Activated naive CD8-positive, alpha-beta T cell treated with anti-CD3 and anti-CD28 coated beads for 36 hours (primary cell): Measurements from ENCODE around the gene DCC. TPM values are rescaled to one million over a fixed set of nuclear protein-coding genes. Genes with fewer than 3 reads are reported as not detected.

Source experiments
- DNase-seq: peaks from one replicate; pipeline ENCODE4 v3.0.0; 2021
- H3K27ac Mint-ChIP-seq: one replicate; pipeline ENCODE4 v1.8.0; 2022; ENCODE audit warnings: mild to moderate bottlenecking, moderate library complexity, mixed read lengths
- H3K27me3 Mint-ChIP-seq: one replicate; pipeline ENCODE4 v1.8.0; 2022; ENCODE audit warnings: mild to moderate bottlenecking, mixed read lengths
- H3K36me3 Mint-ChIP-seq: one replicate; pipeline ENCODE4 v1.8.0; 2021; ENCODE audit warnings: mild to moderate bottlenecking, mixed read lengths
- H3K4me1 Mint-ChIP-seq: one replicate; pipeline ENCODE4 v1.8.0; 2021; ENCODE audit warnings: mixed read lengths
- H3K4me3 Mint-ChIP-seq: one replicate; pipeline ENCODE4 v1.8.0; 2022; ENCODE audit warnings: mild to moderate bottlenecking, moderate library complexity, mixed read lengths
- H3K9me3 Mint-ChIP-seq: one replicate; pipeline ENCODE4 v1.8.0; 2022; ENCODE audit warnings: mixed read lengths
- total RNA-seq, 2 experiments: library from RNA; stranded (reverse); gene quantifications; one replicate each; pipeline ENCODE4 v1.2.3, GENCODE V29; 2021

The DCC gene
- total RNA-seq, 2 experiments from 2014 or later = not detected

- H3K4me3 Mint-ChIP-seq = no peak overlapping the region
- no peaks in the 10 kb centered on the region for H3K9me3 Mint-ChIP-seq
- H3K27me3 Mint-ChIP-seq = no peaks in the 10 kb centered on the region
- no peaks in the 10 kb centered on the region for H3K36me3 Mint-ChIP-seq
- no peak overlapping the region for H3K27ac Mint-ChIP-seq
- no peak for DNase-seq
- H3K4me1 Mint-ChIP-seq = no peaks in the 10 kb centered on the region
Observed at GRCh38 chr18:52481116-52481515, 141.1 kb downstream of the DCC start.

GRCh38 chr18:52484977-52485376, 145.0 kb downstream of the DCC start:
- no peaks in the 10 kb centered on the region for H3K36me3 Mint-ChIP-seq
- no peaks in the 10 kb centered on the region for H3K9me3 Mint-ChIP-seq
- no peaks in the 10 kb centered on the region for H3K27me3 Mint-ChIP-seq
- no peak for DNase-seq
- no peak overlapping the region for H3K4me3 Mint-ChIP-seq
- H3K4me1 Mint-ChIP-seq = no peaks in the 10 kb centered on the region
- no peak overlapping the region for H3K27ac Mint-ChIP-seq

DNA sequence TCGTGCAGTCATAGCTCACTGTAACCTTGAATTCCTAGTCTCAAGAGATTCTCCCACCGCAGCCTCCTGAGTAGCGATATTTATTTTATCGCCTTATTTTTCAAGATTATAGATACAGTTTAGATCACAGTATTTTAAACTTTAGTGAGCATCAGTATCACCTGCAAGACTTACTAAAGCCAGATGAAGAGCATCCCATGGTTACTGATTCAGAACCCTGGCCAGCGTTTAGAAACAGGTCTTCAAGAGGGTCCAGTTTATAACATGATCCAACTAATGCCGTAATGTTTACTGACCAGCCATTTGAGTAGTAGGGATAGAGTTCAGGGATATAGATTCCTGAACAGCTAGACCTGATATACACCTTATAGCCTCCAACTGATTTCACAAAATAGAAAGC, 146.1 kb downstream of the DCC start:
- no peak overlapping the region for H3K4me3 Mint-ChIP-seq
- no peaks in the 10 kb centered on the region for H3K27me3 Mint-ChIP-seq
- no peak overlapping the region for H3K27ac Mint-ChIP-seq
- H3K9me3 Mint-ChIP-seq = no peaks in the 10 kb centered on the region
- DNase-seq = no peak
- H3K4me1 Mint-ChIP-seq = no peaks in the 10 kb centered on the region
- H3K36me3 Mint-ChIP-seq = no peaks in the 10 kb centered on the region

DNA sequence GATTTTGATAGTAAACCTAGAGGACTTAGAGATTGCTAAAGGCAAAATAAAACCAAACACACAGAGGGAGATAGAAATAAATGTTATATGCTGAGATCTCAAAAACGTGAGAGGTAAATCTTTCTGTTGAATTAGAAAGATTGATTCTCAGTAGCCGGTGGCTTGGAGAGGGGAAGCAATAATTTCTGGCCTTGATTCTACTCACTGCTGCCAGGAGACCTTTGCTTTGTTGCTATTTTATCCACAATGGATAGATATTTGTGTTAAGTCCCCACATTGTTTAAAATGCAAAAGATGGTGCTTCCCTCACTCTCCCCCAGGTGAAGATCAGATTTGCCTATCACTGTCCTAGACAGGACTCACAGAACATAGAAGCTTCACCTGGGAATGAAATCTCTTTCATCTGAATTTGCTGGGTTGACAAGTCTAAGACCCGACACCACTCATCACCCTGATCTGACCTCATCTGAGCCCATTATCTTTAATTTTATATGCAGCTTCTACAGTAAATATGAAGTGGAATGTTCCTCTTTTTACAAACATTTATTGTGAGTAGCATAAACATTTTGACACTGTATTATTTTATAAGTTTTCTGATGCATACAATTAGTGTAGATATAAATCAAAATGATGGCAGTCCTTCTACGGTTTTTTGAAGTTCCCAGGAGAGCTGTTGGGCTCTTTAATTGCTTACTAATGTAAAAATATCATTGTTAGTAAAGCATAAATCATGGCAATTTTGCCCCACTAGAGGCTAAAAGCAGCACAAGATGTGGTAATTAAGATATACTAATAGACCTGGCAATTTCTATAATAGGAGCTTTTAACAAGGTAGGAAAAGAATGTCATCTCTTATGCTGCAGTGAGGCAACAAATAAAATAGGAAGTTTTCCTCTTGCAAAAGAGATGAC, 149.7 kb downstream of the DCC start:
- H3K4me1 Mint-ChIP-seq = no peaks in the 10 kb centered on the region
- H3K27me3 Mint-ChIP-seq = no peaks in the 10 kb centered on the region
- H3K36me3 Mint-ChIP-seq = no peaks in the 10 kb centered on the region
- DNase-seq = no peak
- peaks cover 8% of the 10 kb centered on the region for H3K9me3 Mint-ChIP-seq
- H3K4me3 Mint-ChIP-seq = no peak overlapping the region
- H3K27ac Mint-ChIP-seq = no peak overlapping the region

DNA sequence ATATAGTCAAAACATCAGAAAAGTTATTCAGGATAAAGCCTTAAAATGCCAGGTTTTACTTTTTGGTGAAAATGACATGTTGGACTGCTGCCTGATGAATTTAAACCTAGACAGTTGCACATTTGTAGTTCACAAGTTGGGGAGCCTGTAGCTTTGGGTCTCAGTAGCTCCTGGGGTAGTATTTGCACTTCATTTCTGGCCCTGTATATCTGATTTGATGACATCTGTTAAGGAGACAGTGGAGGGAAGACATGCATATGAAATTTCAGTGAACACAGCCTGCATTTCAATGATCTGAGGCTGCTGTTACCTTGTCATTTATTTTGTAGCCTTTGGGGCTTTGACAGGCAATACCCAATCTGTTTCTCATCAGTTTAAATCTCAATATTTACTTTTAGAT, 156.4 kb downstream of the DCC start:
- no peak overlapping the region for H3K27ac Mint-ChIP-seq
- H3K4me1 Mint-ChIP-seq = no peaks in the 10 kb centered on the region

GRCh38 chr18:52499016-52499415, 159.0 kb downstream of the DCC start:
- no peaks in the 10 kb centered on the region for H3K27me3 Mint-ChIP-seq
- H3K27ac Mint-ChIP-seq = no peak overlapping the region
- no peaks in the 10 kb centered on the region for H3K4me1 Mint-ChIP-seq
- peaks cover 8% of the 10 kb centered on the region for H3K9me3 Mint-ChIP-seq
- no peaks in the 10 kb centered on the region for H3K36me3 Mint-ChIP-seq
- no peak for DNase-seq
- no peak overlapping the region for H3K4me3 Mint-ChIP-seq

More for the DNA sequence above, 156.4 kb downstream of the DCC start:
- Mint-ChIP-seq H3K4me3 (no peak overlapping the region), H3K27me3 (no peaks in the 10 kb centered on the region), H3K36me3 (no peaks in the 10 kb centered on the region), H3K9me3 (peaks cover 12% of the 10 kb centered on the region)
- no peak for DNase-seq

DNA sequence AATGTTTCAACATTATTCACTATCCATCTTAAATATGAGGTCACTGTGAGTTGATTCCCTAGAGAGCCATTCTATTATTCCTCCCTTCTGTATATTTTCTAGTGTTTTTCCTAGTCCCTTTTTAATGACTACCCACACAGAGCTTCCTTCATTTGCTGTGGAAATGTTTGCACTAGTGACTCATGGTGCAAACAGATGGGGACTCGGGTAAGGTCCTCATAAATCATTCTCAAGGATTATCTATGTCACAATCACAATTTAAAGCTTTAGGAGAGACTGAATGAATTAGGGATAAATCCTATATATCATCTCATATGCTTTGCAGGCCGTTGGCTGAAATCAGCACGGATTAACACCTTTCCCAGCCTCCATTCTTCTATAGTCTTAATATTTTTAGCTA, 159.6 kb downstream of the DCC start:
- H3K36me3 Mint-ChIP-seq = no peaks in the 10 kb centered on the region
- DNase-seq = no peak
- no peaks in the 10 kb centered on the region for H3K4me1 Mint-ChIP-seq
- no peak overlapping the region for H3K4me3 Mint-ChIP-seq
- H3K9me3 Mint-ChIP-seq = peaks cover 5% of the 10 kb centered on the region
- no peaks in the 10 kb centered on the region for H3K27me3 Mint-ChIP-seq
- no peak overlapping the region for H3K27ac Mint-ChIP-seq

GRCh38 chr18:52504589-52504988, 164.6 kb downstream of the DCC start:
- Mint-ChIP-seq H3K4me3 (no peak overlapping the region), H3K4me1 (no peaks in the 10 kb centered on the region), H3K36me3 (no peaks in the 10 kb centered on the region), H3K9me3 (peaks cover 3% of the 10 kb centered on the region), H3K27me3 (no peaks in the 10 kb centered on the region), H3K27ac (no peak overlapping the region)
- DNase-seq = no peak

- DNase-seq = no peak
- no peaks in the 10 kb centered on the region for H3K27me3 Mint-ChIP-seq
- H3K9me3 Mint-ChIP-seq = no peaks in the 10 kb centered on the region
- no peaks in the 10 kb centered on the region for H3K4me1 Mint-ChIP-seq
- H3K4me3 Mint-ChIP-seq = no peak overlapping the region
- H3K27ac Mint-ChIP-seq = no peak overlapping the region
- H3K36me3 Mint-ChIP-seq = no peaks in the 10 kb centered on the region
Observed at GRCh38 chr18:52510139-52510538, 170.1 kb downstream of the DCC start.

DNA sequence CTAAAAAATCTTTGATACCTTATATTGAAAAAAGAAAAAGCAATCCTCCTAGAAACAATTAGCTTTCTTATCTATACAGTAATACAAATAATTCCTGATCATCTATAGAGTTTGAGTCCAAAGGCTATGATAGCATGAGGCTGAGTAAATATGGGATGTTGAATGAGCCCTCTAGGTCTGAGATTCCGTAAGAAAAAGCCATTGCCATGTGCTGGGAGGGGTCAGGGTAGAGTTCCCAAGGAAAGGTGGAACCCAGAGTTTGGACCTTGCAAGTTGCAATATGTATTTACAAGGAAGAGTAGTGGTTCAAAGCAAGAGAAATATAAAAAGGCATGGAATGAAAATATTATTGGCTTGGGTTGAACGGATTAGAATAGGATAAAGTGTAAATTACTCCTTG, 178.1 kb downstream of the DCC start:
- Mint-ChIP-seq H3K4me1 (no peaks in the 10 kb centered on the region), H3K36me3 (no peaks in the 10 kb centered on the region), H3K27ac (peak overlapping the region; percentile 30), H3K9me3 (peaks cover 2% of the 10 kb centered on the region), H3K27me3 (no peaks in the 10 kb centered on the region), H3K4me3 (no peak overlapping the region)
- DNase-seq = no peak

GRCh38 chr18:52519021-52519420, 179.0 kb downstream of the DCC start:
- Mint-ChIP-seq H3K9me3 (peaks cover 2% of the 10 kb centered on the region), H3K27ac (no peak overlapping the region), H3K27me3 (no peaks in the 10 kb centered on the region), H3K4me3 (no peak overlapping the region), H3K4me1 (no peaks in the 10 kb centered on the region), H3K36me3 (no peaks in the 10 kb centered on the region)
- DNase-seq = no peak

GRCh38 chr18:52523566-52523965, 183.6 kb downstream of the DCC start:
- Mint-ChIP-seq H3K4me3 (no peak overlapping the region), H3K27ac (no peak overlapping the region), H3K9me3 (peaks cover 3% of the 10 kb centered on the region), H3K36me3 (no peaks in the 10 kb centered on the region), H3K4me1 (no peaks in the 10 kb centered on the region), H3K27me3 (no peaks in the 10 kb centered on the region)
- no peak for DNase-seq

DNA sequence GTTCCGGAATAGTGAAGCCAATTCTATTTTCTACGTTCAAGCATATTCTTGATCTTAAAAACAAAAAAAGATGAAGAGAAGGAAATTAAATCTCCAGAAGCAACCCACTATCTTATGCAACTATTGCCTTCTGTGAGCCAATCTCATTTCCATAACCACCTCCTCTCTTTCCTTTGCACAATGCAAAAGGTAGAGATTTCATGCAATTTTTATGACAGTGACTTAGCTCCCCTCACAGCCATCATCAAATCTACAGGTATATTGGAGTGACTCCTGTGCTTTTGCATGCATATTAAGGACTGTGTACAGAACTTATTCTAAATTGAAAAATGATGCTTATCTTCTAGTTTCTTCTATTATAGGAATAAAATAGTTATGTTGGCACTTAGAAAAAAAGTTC, 191.8 kb downstream of the DCC start:
- Mint-ChIP-seq H3K27me3 (no peaks in the 10 kb centered on the region), H3K4me1 (no peaks in the 10 kb centered on the region), H3K27ac (no peak overlapping the region), H3K36me3 (no peaks in the 10 kb centered on the region), H3K4me3 (no peak overlapping the region), H3K9me3 (no peaks in the 10 kb centered on the region)
- no peak for DNase-seq

- no peaks in the 10 kb centered on the region for H3K9me3 Mint-ChIP-seq
Observed at GRCh38 chr18:52536039-52536438, 196.0 kb downstream of the DCC start.

DNA sequence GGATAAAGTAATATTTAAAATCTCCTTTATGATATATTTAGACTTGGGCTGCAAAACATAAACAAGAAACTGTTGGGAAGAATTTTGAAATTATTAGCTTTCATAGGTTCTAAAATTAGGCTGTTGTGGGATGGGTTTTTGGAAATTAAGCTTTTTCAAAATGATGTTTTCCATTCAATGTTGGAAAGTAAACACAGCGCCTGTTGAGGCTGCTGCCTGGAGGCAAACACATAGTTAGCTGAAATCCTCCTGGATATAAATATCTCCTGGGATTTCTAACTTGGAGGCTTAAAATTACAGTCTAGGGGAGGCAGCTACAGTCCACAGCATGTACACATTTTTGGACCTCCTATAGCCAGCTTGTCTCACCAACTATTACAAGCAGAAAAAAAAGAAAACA, 197.3 kb downstream of the DCC start:
- H3K4me3 Mint-ChIP-seq = no peak overlapping the region
- H3K9me3 Mint-ChIP-seq = no peaks in the 10 kb centered on the region
- no peak overlapping the region for H3K27ac Mint-ChIP-seq
- no peaks in the 10 kb centered on the region for H3K36me3 Mint-ChIP-seq
- no peaks in the 10 kb centered on the region for H3K4me1 Mint-ChIP-seq
- no peak for DNase-seq
- no peaks in the 10 kb centered on the region for H3K27me3 Mint-ChIP-seq

More at GRCh38 chr18:52536039-52536438, 196.0 kb downstream of the DCC start:
- DNase-seq = no peak
- no peaks in the 10 kb centered on the region for H3K36me3 Mint-ChIP-seq
- no peaks in the 10 kb centered on the region for H3K27me3 Mint-ChIP-seq
- no peaks in the 10 kb centered on the region for H3K4me1 Mint-ChIP-seq
- H3K27ac Mint-ChIP-seq = no peak overlapping the region
- no peak overlapping the region for H3K4me3 Mint-ChIP-seq

GRCh38 chr18:52541056-52541455, 201.1 kb downstream of the DCC start:
- H3K36me3 Mint-ChIP-seq = no peaks in the 10 kb centered on the region
- H3K27ac Mint-ChIP-seq = no peak overlapping the region
- no peak overlapping the region for H3K4me3 Mint-ChIP-seq
- H3K27me3 Mint-ChIP-seq = no peaks in the 10 kb centered on the region
- DNase-seq = no peak
- H3K4me1 Mint-ChIP-seq = no peaks in the 10 kb centered on the region
- H3K9me3 Mint-ChIP-seq = no peaks in the 10 kb centered on the region
